Keratinocyte (primary cell): ENCODE results near the gene SHROOM3. TPM values are rescaled to one million over a fixed set of nuclear protein-coding genes. Genes with fewer than 3 reads are reported as not detected.
A peak's percentile ranks its signal among the peaks of the same experiment; 100 is the strongest.

ENCODE experiments used
- DNase-seq: peaks from one replicate; pipeline ENCODE4 v3.0.0-alpha.2; 2011; ENCODE audit warnings: low read depth, missing footprints, low spot score
- FAIRE-seq: peaks from 2 replicates; lab custom pipeline; 2011; peaks lifted over from hg19 to GRCh38; lab: Jason Lieb, UNC
- H2AFZ ChIP-seq: 2 replicates; pipeline ENCODE4 v1.6.0; 2012; ENCODE audit warnings: low read length, control low read depth, inconsistent platforms; ENCODE audit not compliant: control insufficient read depth
- H3K27ac ChIP-seq: 2 replicates; pipeline ENCODE4 v1.5.1; 2011; ENCODE audit warnings: low read length; ENCODE audit not compliant: control insufficient read depth, insufficient read depth
- H3K27me3 ChIP-seq: 3 replicates; pipeline ENCODE4 v1.6.0; 2011; ENCODE audit warnings: low read length; ENCODE audit not compliant: control insufficient read depth, insufficient read depth; ENCODE audit errors: extremely low read depth
- H3K36me3 ChIP-seq, 2 experiments: 2 replicates in 1 of 2; 3 replicates in 1 of 2; pipeline ENCODE4 v1.5.1; 2011; ENCODE audit warnings: low read length in 2 of 2, mild to moderate bottlenecking in 1 of 2; ENCODE audit not compliant: control insufficient read depth in 2 of 2, insufficient read depth in 2 of 2; ENCODE audit errors: extremely low read depth in 1 of 2
- H3K4me1 ChIP-seq: 3 replicates; pipeline ENCODE4 v1.5.1; 2011; ENCODE audit warnings: low read length; ENCODE audit not compliant: control insufficient read depth, insufficient read depth; ENCODE audit errors: extremely low read depth
- H3K4me2 ChIP-seq: 3 replicates; pipeline ENCODE4 v1.6.0; 2011; ENCODE audit warnings: low read depth, low read length; ENCODE audit not compliant: control insufficient read depth, insufficient read depth; ENCODE audit errors: extremely low read depth
- H3K4me3 ChIP-seq, 3 experiments: fragments of 200-600 bp in 1 of 3; sonication (generic) in 1 of 3; 2 replicates in 2 of 3; 3 replicates in 1 of 3; pipeline ENCODE4 v1.5.1; 2011 to 2016; ENCODE audit warnings: low read length in 3 of 3, mild to moderate bottlenecking in 3 of 3, control low read depth in 2 of 3, inconsistent platforms in 1 of 3, low read depth in 1 of 3, mixed read lengths in 1 of 3, mixed run types in 1 of 3, moderate library complexity in 1 of 3; ENCODE audit not compliant: control insufficient read depth in 2 of 3, insufficient read depth in 2 of 3; ENCODE audit errors: extremely low read depth in 1 of 3
- H3K79me2 ChIP-seq: 2 replicates; pipeline ENCODE4 v1.6.0; 2012; ENCODE audit warnings: low read length; ENCODE audit not compliant: control insufficient read depth, insufficient read depth
- H3K9ac ChIP-seq: 3 replicates; pipeline ENCODE4 v1.6.0; 2011; ENCODE audit warnings: low read length; ENCODE audit not compliant: control insufficient read depth, insufficient read depth; ENCODE audit errors: extremely low read depth
- H3K9me1 ChIP-seq: 3 replicates; pipeline ENCODE4 v1.6.0; 2011; ENCODE audit warnings: low read length; ENCODE audit not compliant: control insufficient read depth, insufficient read depth; ENCODE audit errors: extremely low read depth
- H3K9me3 ChIP-seq: 2 replicates; pipeline ENCODE4 v1.5.1; 2012; ENCODE audit warnings: low read depth, low read length; ENCODE audit not compliant: control insufficient read depth
- H4K20me1 ChIP-seq: 3 replicates; pipeline ENCODE4 v1.6.0; 2011; ENCODE audit warnings: low read length; ENCODE audit not compliant: control insufficient read depth, insufficient read depth; ENCODE audit errors: extremely low read depth
- CTCF ChIP-seq, 3 experiments: IDR thresholded peaks in 1 of 3; conservative IDR thresholded peaks in 1 of 3; optimal IDR thresholded peaks in 1 of 3; 2 replicates in 2 of 3; 3 replicates in 1 of 3; pipeline versions ENCODE3 to v1.5.1; 2011; ENCODE audit warnings: low read length in 3 of 3, mild to moderate bottlenecking in 3 of 3, moderate library complexity in 2 of 3, control low read depth in 1 of 3, inconsistent platforms in 1 of 3; ENCODE audit not compliant: insufficient read depth in 2 of 3; ENCODE audit errors: extremely low read depth in 1 of 3
- EZH2 ChIP-seq: IDR thresholded peaks from one replicate; pipeline ENCODE4 v1.6.1; 2012; ENCODE audit warnings: inconsistent platforms, mild to moderate bottlenecking, low read length, moderate library complexity
- dilution Hi-C: fragments of 300-500 bp; cut with MboI; formaldehyde crosslinking; loops from one replicate; pipeline ENCODE4 v1.7.0; 2020; ENCODE audit warnings: low sequenced_read_pairs; ENCODE audit not compliant: extremely low pct_ligation_motif_present
- polyA plus RNA-seq, 5 experiments: library from polyadenylated mRNA; depleted of rRNA in 3 of 5; stranded (reverse) in 3 of 5; stranded (forward) in 1 of 5; unstranded in 1 of 5; fragments of >200 nt; gene quantifications; 1 replicate in 1 of 5; 2 replicates in 3 of 5; 3 replicates in 1 of 5; pipeline versions ENCODE4 v1.2.1 to v1.2.3, GENCODE V29; 2011 to 2012; ENCODE audit warnings: missing spikeins in 2 of 5, low read depth in 1 of 5, low replicate concordance in 1 of 5

SHROOM3 gene
- polyA plus RNA-seq, 1 donor (not counting 4 experiments of a cell fraction or from before 2014, with no cell fraction given), result 4.9 TPM

- Histone ChIP-seq H2AFZ (peak overlapping the region; percentile 95), H3K4me1 (peaks cover 18% of the 10 kb centered on the region), H3K36me3 (no peaks in the 10 kb centered on the region), H3K4me2 (peak overlapping the region; percentile 95), H3K27ac (peak overlapping the region; percentile 58), H3K9ac (peak overlapping the region; percentile 81), H4K20me1 (no peaks in the 10 kb centered on the region), H3K9me3 (no peaks in the 10 kb centered on the region), H3K4me3 (peak overlapping the region; percentile 73 to 94 (median 90)), H3K27me3 (no peaks in the 10 kb centered on the region), H3K9me1 (peaks cover 2% of the 10 kb centered on the region), H3K79me2 (peaks cover 41% of the 10 kb centered on the region)
- DNase-seq (no peak), FAIRE-seq (no peak)
- dilution Hi-C loops, result no loop called here
- no peak for TF ChIP-seq CTCF (optimal IDR thresholded peaks at IDR 0.05 in 1 of 3, IDR thresholded peaks at IDR 0.05 in 1 of 3, conservative IDR thresholded peaks at IDR 0.05 in 1 of 3; ENCODE audit: extremely low read depth in 1 of 3, insufficient read depth in 2 of 3, low read length in 3 of 3)
- no peak for TF ChIP-seq EZH2
These were observed 254.3 kb downstream of the SHROOM3 start for GRCh38 chr4:76689145-76689817.

DNA sequence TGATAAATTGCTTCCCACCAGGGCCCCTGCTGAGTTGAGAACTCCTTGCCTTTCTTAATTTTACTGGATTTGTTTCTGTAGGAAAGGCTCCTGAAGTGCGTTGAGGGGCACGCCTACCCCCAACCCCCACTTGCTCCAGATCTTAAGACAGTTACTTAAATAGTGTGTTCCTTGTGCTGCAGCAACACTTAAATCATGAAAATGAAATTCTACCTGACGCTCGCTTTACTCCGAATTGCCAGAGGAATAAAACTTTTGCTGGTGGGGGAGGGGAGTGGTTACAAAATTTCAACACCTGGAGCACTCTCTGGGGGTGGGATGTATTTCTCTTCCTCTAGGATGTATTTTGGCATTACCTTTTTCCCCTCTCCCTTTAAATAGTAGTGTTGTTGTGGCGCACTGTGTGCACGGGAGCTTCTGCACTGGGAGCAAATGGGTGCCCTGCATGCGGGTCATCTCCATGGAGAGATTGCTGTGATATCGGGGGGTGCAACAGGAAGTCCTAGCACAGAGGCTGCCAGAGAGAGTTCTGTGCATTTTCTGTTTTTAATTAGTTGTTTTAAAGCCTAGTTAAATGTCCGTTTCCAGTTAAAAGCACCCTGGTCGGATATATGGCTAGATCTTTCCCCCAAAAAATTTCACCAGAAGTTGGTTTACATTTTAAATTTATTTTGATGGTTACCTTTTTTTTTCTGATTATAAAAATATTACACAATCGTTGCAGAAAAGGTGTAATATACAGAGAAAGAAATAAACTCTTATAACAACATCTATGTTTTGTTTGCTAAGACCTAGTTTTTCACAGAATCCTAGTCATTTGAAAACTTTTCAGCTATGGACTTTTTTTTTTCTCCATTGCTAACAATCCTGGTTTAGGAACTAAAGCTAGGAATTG, 255.2 kb downstream of the SHROOM3 start:
- dilution Hi-C loops, result no loop called here
- Histone ChIP-seq H3K27ac (peak overlapping the region; percentile 58), H3K79me2 (peaks cover 50% of the 10 kb centered on the region), H4K20me1 (no peaks in the 10 kb centered on the region), H3K9me1 (peaks cover 2% of the 10 kb centered on the region), H3K4me3 (peak overlapping the region; percentile 73 to 94 (median 90)), H3K9ac (peak overlapping the region; percentile 81), H3K9me3 (no peaks in the 10 kb centered on the region), H3K36me3 (no peaks in the 10 kb centered on the region), H3K27me3 (no peaks in the 10 kb centered on the region), H3K4me1 (peaks cover 18% of the 10 kb centered on the region), H3K4me2 (peak overlapping the region; percentile 86), H2AFZ (peak overlapping the region; percentile 28)
- no peak for TF ChIP-seq EZH2
- no peak for TF ChIP-seq CTCF (optimal IDR thresholded peaks at IDR 0.05 in 1 of 3, IDR thresholded peaks at IDR 0.05 in 1 of 3, conservative IDR thresholded peaks at IDR 0.05 in 1 of 3; ENCODE audit: extremely low read depth in 1 of 3, insufficient read depth in 2 of 3, low read length in 3 of 3)
- FAIRE-seq (peak; percentile 49), DNase-seq (no peak)
